Fibroblast of pulmonary artery (primary cell): ENCODE results near the gene LYPD6B.

ENCODE experiments used
- DNase-seq: peaks from one replicate; pipeline ENCODE4 v3.0.0-alpha.2; 2010; ENCODE audit warnings: low read depth
- H3K4me3 ChIP-seq: replicated peaks from 2 replicates; pipeline ENCODE4 v1.5.1; 2011; ENCODE audit warnings: low read depth, mild to moderate bottlenecking, control low read depth, low read length, moderate library complexity
- CTCF ChIP-seq: IDR thresholded peaks from 2 replicates; pipeline ENCODE4 v1.5.1; 2011; ENCODE audit warnings: mild to moderate bottlenecking, control low read depth, low read length, inconsistent platforms; ENCODE audit errors: missing control alignments

LYPD6B gene

GRCh38 chr2:149055751-149056150 lies 17.3 kb downstream of the LYPD6B start:
- DNase-seq = no peak
- H3K4me3 ChIP-seq = no peak overlapping the region
- no peak for TF ChIP-seq CTCF

- no peak for DNase-seq
- no peak overlapping the region for H3K4me3 ChIP-seq
- no peak for TF ChIP-seq CTCF
Measured at GRCh38 chr2:149056541-149057255, 18.2 kb downstream of the LYPD6B start.

- H3K4me3 ChIP-seq = no peak overlapping the region
- no peak for TF ChIP-seq CTCF
- no peak for DNase-seq
Measured at GRCh38 chr2:149057401-149057800, 18.9 kb downstream of the LYPD6B start.

- no peak overlapping the region for H3K4me3 ChIP-seq
- no peak for TF ChIP-seq CTCF
- DNase-seq = no peak
Measured at GRCh38 chr2:149058936-149059335, 20.4 kb downstream of the LYPD6B start.

- H3K4me3 ChIP-seq = no peak overlapping the region
- TF ChIP-seq CTCF = no peak
- no peak for DNase-seq
Measured at GRCh38 chr2:149059822-149060221, 21.3 kb downstream of the LYPD6B start.

- no peak for DNase-seq
- TF ChIP-seq CTCF = no peak
- H3K4me3 ChIP-seq = no peak overlapping the region
Measured at GRCh38 chr2:149061133-149061745, 22.7 kb downstream of the LYPD6B start.

GRCh38 chr2:149062531-149062930 lies 24.0 kb downstream of the LYPD6B start:
- H3K4me3 ChIP-seq = no peak overlapping the region
- TF ChIP-seq CTCF = no peak
- DNase-seq = no peak
